Neural cell (in vitro differentiated cells): Measurements from ENCODE around the gene FLYWCH1.

Experiments used
- CTCF ChIP-seq: fragments of 450-650 bp; IDR thresholded peaks from 2 replicates; pipeline ENCODE4 v1.5.1; 2014; ENCODE audit warnings: antibody characterized with exemption, mild to moderate bottlenecking, moderate library complexity; ENCODE audit not compliant: poor library complexity, severe bottlenecking
- EP300 ChIP-seq: fragments of 450-650 bp; conservative IDR thresholded peaks from 2 replicates; pipeline ENCODE4 v1.6.1; 2014; ENCODE audit warnings: antibody characterized with exemption, mild to moderate bottlenecking, moderate library complexity; ENCODE audit not compliant: poor library complexity, severe bottlenecking
- RAD21 ChIP-seq: fragments of 450-650 bp; conservative IDR thresholded peaks from 2 replicates; pipeline ENCODE4 v1.6.1; 2014; ENCODE audit warnings: antibody characterized with exemption, mild to moderate bottlenecking, moderate library complexity
- TF ChIP-seq, protein P1 (sequence below): IDR thresholded peaks from 2 replicates; pipeline ENCODE4 v1.6.1; 2012; ENCODE audit warnings: borderline replicate concordance

GRCh38 chr16:2967721-2968161 lies 56.0 kb downstream of the FLYWCH1 start:
- no peak for TF ChIP-seq CTCF
- no peak for TF ChIP-seq RAD21
- TF ChIP-seq, protein P1, sequence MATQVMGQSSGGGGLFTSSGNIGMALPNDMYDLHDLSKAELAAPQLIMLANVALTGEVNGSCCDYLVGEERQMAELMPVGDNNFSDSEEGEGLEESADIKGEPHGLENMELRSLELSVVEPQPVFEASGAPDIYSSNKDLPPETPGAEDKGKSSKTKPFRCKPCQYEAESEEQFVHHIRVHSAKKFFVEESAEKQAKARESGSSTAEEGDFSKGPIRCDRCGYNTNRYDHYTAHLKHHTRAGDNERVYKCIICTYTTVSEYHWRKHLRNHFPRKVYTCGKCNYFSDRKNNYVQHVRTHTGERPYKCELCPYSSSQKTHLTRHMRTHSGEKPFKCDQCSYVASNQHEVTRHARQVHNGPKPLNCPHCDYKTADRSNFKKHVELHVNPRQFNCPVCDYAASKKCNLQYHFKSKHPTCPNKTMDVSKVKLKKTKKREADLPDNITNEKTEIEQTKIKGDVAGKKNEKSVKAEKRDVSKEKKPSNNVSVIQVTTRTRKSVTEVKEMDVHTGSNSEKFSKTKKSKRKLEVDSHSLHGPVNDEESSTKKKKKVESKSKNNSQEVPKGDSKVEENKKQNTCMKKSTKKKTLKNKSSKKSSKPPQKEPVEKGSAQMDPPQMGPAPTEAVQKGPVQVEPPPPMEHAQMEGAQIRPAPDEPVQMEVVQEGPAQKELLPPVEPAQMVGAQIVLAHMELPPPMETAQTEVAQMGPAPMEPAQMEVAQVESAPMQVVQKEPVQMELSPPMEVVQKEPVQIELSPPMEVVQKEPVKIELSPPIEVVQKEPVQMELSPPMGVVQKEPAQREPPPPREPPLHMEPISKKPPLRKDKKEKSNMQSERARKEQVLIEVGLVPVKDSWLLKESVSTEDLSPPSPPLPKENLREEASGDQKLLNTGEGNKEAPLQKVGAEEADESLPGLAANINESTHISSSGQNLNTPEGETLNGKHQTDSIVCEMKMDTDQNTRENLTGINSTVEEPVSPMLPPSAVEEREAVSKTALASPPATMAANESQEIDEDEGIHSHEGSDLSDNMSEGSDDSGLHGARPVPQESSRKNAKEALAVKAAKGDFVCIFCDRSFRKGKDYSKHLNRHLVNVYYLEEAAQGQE = no peak
- TF ChIP-seq EP300 = no peak
